Stimulated activated CD4-positive, alpha-beta T cell treated with anti-CD3 and anti-CD28 coated beads, Interleukin-1b, Interleukin-23, amount 100 ng/mL, for 4 hours (primary cell): ENCODE data around the gene GAB2.
"Not testable (repeated sequence)": the region's sequence is repeated elsewhere in the genome, so short reads cannot be mapped to it uniquely, and the experiment has no call there.

Source experiments
- DNase-seq, 2 donors: peaks; one replicate each; pipeline ENCODE4 v3.0.0-alpha.2; 2020; ENCODE audit warnings: low read depth in 2 of 2

GAB2 gene

DNA sequence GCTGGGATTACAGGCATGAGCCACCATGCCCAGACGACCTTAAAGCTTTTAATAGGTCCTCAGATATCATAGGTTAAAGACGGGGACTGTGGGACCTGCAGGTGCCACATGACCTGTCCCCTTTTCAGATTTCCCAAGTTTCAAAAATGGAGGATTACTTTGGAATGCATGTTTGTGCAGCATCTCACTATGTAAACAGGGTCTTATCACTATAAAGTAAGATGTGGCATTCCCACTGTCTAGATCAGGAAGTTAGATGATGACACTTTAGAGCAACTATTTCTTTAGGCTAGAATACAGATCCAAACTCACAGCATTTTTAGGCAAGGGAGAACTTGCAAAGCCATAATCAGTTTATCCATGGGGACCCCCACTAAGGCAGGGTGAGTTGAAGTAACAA is 136.1 kb downstream of the GAB2 start:
- no peak for DNase-seq

DNA sequence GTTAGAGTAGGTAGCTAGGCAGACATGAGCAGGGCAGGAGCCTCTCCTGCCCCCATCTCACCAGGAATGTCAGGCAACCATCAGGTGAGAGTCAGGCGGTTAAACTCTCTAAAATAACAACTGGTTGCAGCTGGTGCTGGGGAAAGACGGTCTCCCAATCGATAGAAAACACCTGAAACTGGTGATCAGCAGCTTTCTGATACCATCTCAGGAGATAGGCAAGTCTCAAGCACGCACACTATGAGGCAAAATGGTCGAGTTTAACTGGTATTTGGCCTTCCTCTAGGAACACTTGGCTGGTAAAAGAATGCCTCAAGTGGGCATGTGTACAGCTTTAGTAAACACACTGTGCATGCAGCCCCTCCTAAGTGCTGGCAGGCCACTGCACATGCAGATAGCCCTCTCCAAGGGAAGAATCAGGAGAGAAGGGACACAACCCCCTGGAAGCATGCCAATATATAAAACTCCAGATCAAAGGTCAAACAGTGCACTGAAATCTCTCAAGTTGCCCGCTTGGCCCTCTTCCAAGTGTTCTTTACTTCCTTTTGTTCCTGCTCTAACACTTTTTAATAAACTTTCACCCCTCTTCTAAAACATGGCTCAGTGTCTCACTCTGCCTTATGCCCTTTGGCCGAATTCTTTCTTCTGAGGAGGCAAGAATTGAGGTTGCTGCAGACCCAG is 140.2 kb downstream of the GAB2 start:
- no peak for DNase-seq

DNA sequence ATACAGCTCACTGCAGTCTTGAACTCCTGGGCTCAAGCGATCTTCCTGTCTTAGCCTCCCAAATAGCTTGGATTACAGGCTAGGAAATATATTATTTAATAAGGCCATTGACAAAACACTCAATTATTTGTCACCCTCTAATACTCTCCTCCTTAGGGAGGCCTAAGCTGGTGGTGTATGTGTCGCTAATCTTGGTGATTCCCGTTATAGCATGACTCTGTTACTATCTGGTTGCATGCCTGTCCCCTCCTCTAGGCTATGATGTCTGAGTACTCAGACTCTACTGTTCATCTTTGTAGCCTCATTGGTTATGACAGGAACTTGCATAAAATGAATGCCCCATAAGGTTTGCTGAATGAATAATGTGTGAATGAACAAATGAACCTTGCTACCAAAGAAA is 141.3 kb downstream of the GAB2 start:
- no peak for DNase-seq

DNA sequence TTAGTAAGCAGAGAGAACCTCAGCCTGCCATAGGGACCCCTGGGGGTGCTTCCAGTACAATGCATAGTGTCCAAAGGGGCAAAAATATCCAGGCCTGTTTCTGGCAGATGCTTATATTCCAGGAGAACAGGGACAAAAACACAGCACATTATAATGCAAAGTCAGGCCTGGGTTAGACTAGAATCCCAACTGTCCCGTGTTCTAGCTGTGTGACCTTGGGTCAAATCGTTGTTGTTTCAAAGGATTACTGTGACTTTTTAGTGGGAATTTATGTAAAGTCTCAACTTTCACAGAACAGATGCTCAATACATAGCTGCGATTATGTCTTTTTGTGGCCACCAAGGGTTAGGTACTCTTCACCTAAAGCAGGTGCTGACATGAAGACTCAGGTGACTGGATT is 142.9 kb downstream of the GAB2 start:
- DNase-seq, result no peak

DNA sequence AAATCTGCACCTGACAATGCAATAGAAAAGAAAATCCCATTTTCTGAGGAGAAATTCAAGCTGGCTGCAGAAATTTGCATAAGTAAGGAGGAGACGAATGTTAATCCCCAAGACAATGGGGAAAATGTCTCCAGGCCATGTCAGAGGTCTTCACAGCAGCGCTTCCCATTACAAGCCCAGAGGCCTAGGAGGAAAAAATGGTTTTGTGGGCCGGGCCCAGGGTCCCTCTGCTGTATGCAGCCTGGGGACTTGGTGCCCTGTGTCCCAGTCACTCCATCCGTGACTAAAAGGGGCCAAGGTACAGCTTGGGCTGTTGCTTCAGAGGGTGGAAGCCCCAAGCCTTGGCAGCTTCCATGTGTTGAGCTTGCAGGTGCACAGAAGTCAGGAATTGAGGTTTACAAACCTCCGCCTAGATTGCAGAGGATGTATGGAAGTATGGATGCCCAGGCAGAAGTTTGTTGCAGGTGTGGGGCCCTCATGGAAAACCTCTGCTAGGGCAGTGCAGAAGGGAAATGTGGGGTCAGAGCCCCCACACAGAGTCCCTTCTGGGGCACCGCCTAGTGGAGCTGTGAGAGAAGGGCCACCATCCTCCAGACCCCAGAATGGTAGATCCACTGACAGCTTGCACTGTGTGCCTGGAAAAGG is 144.9 kb downstream of the GAB2 start:
- not testable (repeated sequence) for DNase-seq

DNA sequence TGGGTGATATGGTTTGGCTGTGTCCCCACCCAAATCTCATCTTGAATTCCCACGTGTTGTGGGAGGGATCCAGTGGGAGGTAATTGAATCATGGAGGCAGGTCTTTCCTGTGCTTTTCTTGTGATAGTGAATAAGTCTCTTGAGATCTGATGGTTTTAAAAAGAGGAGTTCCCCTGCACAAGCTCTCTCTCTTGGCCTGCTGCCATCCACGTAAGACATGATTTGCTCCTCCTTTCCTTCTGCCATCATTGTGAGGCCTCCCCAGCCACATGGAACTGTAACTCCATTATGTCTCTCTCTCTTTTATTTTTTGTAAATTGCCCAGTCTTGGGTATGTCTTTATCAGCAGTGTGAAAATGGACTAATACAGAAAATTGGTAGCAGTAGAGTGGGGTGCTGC is 145.8 kb downstream of the GAB2 start:
- not testable (repeated sequence) for DNase-seq

DNA sequence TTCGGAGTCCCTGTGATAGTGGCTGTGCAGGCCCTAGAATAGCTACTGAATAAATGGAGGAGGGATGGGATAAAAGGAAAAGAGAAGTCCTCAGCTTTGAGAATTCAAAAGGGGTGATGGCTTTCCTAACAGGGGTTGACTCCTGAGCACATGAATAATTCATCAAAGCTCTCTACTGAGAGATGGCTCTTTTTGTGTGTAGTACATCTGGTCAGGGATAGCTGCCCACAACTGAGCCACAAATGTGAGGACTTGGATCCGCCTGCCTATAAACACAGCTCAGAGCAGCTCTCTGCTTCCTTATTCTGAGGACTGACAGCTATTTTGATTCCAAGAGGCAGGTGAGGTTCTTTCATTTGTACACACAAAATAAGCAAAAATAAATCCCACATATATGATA is 146.6 kb downstream of the GAB2 start:
- DNase-seq, result no peak

DNA sequence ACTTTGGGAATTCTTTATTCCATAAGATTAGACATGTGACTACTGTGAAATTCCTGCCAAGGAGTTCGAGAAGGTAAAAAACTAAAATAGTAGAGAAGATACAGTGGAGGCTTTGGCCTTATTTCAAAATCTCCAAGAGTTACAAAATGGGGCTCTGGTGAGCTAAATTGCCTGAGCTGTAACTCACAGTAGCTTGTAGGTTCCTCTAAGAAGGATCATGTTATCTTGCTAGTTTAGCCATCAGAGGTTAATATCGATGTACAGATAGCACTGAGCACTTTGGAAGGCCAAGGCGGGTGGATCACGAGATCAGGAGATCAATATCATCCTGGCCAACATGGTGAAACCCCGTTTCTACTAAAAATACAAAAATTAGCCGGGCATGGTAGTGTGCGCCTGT is 147.8 kb downstream of the GAB2 start:
- no peak for DNase-seq

DNA sequence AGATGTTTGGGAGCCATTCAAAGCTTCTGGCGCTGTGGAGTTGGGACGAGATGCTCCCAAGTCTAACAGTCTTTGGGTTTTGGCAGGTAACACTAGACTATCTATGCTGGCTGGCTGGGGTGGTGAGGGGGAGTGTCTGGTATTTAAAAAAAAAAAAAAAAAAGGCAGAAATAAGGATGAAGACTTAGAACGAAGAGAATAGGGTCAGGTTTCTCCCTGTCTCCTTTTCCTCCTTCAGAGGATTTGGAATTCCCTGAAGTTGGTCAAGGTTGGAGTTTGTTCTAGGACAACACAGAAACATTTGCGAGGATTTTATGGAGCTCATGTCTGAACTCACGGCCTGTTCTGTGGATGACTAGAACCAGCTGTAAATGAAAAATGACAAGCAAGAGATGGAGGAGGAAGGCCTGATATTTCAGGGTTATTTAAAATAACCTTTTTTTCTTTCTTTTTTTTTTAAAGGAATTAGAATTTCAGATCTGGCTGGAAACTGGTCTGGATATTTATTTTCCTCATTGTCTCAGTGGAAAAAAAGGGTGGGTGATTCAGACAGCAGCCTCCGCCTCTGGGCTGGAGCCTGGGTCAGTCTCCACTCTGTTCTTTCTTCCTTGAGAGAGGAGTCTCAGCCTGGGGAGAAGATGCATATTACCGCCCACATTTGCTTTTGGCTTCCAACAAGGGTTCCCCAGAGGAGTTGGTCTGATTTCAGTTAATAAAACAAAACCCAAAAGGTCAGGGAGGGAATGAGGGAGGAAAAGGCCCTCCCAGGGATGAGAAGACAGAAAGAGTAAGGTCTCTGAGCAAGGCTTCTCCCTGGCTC is 148.8 kb downstream of the GAB2 start:
- no peak for DNase-seq

DNA sequence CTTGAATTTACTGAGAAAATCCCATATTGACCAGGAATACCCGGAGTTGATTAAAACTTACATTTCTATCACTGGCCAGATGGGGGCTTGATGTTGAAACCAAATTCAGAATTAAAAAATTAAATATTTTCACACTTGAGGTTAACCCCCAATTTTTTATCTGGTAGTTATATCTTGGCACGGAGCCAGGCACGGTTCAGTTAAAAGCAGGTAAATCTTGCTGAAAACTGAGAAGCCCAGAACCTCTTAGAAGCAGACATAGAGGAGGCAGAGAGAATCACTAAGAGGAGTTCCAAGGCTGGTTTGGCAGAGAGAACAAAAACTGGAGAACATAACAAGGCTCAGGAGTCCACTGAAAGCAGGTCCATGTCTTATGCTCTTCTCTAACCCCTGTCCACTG is 151.2 kb downstream of the GAB2 start:
- DNase-seq, result no peak

DNA sequence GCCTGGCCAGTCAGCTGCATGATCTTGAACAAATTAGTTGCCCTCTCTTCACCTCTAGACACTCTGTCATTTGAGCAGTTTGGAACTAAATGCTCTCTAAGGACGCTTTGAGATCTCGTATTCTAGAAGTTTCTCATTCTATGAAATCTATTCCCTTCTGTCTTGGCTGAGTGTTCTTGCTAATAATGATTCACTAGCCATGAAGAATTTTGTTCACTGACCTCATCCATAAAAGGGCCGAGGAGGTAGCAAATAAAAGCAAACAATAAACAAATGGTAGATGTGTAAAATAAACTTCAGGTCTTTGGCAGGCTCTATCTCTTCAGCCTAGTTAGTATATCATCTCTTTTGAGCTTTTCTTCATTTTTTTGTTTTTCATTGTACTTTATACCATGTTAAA is 152.3 kb downstream of the GAB2 start:
- no peak for DNase-seq

DNA sequence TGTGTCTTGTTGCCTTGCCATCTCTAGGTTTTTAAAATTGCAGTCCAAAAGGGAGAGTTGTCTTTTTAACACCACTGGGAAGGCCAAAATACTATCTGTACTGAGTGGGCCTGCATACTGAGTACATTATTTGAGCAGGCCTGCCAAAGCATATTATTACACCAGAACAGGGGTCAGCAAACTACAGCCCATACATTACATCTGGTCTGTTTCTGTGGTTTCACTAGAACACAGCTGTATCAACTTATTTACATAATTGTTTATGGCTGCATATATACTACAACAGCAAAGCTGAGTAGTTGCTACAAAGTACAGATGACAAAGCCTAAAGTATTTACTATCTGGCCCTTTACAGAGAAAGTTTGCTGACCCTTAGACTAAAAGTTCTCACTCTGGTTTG is 154.9 kb downstream of the GAB2 start:
- no peak for DNase-seq

DNA sequence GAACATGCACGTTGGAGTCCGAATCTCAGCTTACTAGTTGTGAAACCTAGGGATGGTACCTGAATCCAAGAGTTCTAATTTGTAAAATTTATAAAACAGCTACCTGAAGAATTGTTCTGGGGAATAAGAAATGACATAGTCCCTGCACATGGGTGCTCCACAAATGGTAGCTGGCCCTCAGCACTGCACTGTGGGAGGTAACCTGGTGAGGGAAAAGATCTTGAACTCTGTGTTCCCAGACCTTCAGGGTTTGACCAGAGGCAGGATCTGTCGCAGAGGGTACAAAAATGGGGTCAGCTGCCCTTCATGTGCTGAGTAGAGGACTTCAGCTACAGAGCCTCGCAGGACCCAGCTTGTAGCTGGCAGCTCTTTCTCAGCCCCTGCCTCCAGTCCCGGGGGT is 155.4 kb downstream of the GAB2 start:
- DNase-seq, result no peak

DNA sequence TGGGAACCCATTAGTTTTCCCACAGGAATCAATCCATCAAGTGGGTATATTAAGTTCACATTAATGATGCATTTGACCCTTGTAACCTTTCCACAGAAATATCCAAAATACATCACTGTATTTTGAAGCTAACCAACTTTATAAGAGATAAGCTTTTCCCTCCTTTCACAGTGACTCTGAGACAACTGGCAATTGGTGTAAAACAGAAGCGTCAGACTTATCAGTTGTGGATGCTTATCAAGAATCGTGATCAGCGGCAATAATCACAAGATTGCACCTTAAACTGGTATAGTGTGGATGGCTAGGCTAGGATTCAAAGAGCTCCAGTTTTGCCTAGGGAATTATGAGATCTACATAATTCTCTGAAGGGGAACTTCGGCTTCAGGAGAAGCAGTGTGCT is 155.8 kb downstream of the GAB2 start:
- DNase-seq, result no peak

DNA sequence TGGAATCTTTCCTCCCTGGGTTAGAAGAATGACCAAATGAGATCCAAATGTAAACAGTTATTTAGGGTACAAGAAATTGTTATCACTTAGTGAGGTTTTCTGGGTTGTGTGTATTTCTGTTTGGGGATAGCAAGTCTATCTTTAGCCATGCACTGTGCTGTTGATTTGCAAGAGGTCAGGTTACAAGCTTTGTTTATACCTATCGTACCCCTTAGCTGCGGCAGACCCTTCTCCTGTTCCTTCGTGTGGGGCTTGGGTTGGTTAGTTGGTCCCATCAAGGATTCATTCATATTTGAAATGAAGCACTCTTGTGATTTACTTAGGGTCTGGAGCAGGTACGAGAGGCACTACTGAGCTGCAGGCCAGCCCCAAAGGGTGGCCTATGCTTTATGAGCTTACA is 156.3 kb downstream of the GAB2 start:
- no peak for DNase-seq

DNA sequence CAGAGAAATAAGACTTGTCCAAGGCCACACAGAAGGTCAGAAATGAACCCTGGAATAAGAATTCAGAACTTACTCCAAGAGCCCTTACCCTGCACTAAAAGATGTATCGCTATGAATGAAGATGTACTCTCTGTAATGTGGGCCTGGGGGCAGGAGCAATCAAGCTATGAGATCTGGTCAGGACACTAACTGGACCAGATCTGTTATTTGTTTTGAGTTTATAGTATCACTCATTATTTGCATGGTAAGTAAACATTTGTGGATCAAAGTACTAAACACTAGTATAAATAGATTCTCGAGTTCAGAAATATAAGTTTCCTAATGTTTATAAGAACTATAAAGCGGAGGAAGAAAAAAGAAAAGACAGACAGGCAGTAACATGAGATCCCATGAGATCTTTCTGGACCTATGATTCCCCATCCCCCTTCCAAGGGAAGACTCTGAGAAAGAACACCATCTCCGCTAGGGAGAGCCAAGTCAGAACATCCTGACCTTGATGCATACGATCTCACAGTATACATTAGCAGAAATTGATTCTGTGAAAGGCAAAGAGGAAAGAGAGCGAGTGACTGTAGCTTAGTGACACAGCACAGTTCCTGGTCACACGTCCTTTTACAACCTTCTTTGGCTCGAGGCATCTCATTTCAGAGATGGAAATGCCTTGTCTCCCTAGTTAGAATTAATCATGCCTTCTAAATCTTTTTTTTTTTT is 157.7 kb downstream of the GAB2 start:
- DNase-seq, result no peak

DNA sequence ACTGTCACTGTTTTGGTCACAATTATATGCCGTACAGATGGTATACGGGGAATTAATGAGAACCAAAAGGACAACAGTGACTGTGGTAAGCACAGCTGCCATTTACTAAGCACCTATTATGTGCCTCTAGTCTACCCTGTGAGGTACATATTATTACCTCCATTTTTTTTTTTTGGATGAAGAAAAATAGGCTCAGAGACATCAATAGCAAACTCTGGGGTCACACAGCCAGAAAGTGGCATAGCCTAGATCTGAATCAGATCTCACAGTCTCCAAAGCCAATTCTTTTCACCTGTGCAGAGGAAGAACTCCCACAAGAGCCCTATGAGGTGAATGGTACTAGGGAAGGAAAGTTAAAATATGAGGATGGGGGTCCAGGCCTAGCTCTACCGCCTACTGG is 160.0 kb downstream of the GAB2 start:
- DNase-seq, result no peak

DNA sequence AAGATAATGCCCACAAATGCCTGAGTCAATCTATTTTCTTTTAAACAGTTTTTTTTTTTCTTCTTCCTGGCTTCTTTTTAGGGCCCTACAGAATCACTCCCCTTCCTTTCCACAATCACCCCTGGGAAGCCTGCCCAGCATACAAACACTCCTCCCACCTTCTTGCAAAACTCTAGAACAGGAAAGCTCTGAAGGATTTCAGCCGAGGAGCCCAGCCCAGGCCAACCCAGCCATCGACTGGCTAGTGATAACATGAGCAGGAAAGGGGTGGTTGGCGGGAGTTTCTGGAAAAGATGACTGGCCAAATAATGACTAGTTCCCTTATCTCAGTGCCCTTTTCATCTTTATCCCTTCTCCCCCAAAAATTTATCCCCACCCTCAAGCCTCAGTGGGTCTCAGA is 160.7 kb downstream of the GAB2 start:
- no peak for DNase-seq

DNA sequence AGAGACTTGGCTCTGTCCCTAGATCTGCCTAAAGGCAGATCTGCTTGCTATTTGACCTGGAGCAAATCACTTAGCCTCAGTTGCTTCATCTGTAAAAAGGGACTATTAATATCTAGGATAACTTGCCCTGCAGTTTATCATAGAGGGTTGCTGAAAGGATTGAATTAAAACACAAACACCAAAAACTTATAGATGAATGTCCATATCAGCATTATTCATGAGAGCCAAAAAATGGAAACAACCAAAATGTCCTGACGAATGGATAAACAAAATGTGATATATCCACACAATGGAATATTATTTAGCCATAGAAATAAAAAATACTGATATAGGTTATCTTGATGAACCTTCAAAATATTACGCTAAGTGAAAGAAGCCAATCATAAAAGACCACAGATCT is 161.7 kb downstream of the GAB2 start:
- DNase-seq, result no peak

DNA sequence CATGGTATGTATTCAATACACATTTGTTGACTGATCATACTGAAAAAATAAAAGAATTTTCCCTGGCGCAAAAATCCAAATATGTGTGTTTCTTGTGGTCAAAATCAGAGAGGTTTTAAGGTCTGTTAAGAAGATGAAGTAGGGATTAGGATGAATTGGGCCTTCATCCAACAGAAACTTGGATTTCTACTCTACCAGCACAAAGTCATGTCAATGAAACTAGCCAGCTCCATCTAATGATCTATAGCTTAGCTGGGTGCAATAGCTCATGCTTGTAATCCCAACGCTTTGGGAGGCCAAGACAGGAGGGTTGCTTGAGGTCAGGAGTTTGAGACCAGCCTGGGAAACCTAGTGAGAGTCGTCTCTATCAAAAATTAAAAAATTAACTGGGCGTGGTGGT is 163.4 kb downstream of the GAB2 start:
- no peak for DNase-seq

DNA sequence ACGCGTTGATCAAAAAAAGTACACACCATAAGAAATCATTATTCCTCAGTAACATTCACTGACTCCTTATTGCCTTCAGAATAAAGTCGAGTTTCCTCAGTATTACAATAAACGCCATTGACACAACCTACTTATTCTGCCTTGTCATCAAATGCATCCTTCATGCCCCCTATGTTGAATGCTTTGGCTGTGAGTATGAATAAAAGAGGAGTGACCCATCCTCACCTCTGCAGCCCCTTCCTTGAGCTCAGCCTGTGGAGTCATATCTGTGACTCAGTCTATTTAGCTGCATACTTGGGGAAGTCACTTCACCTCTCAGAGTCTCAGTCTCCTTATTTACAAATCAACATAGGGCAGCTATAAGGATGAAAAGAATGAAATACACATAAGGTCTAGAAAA is 163.8 kb downstream of the GAB2 start:
- no peak for DNase-seq

DNA sequence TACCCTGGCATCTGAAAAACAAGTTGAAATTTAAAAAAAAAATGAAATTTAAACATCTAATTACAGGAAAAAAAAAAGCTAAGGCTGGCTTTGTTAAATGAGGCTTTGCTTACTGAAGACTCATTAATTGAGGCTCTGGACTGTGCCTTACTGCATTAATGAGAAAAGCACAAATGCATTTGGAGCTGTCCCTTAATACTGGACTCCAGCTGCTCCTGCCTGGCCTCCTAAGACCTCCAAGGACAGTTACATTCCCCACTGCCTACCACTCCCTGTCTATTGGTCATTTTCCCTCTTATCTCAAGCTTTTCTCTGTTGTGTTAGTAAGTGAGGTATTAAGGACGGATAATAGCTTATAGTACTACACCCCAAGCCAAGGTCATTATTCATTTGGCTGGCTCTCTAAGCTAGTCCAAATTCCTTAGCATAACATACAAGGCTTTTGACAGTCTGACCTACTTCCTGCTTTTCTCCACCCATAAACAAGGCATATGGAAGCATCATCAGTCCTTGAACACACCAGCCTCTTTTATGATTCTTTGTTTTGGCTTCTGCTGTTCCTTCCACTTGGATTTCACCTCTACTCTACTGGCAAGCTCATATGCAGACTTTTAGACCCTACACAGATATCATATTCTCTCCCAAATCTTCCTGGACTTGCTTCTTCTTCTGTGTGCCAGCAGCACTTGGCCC is 166.4 kb downstream of the GAB2 start:
- no peak for DNase-seq
